GM12865 (cell line): ENCODE results near the gene CDH11.

Experiments
- DNase-seq: peaks from one replicate; pipeline ENCODE4 v3.0.0; 2010; ENCODE audit warnings: low read depth
- H3K4me3 ChIP-seq: 2 replicates; pipeline ENCODE4 v1.5.1; 2011; ENCODE audit warnings: mild to moderate bottlenecking, low read depth, low read length, control low read depth
- CTCF ChIP-seq: IDR thresholded peaks from 2 replicates; pipeline ENCODE4 v1.5.1; 2011; ENCODE audit warnings: low read length, control low read depth, low read depth, inconsistent platforms; ENCODE audit not compliant: insufficient read depth; ENCODE audit errors: missing control alignments

The CDH11 gene

DNA sequence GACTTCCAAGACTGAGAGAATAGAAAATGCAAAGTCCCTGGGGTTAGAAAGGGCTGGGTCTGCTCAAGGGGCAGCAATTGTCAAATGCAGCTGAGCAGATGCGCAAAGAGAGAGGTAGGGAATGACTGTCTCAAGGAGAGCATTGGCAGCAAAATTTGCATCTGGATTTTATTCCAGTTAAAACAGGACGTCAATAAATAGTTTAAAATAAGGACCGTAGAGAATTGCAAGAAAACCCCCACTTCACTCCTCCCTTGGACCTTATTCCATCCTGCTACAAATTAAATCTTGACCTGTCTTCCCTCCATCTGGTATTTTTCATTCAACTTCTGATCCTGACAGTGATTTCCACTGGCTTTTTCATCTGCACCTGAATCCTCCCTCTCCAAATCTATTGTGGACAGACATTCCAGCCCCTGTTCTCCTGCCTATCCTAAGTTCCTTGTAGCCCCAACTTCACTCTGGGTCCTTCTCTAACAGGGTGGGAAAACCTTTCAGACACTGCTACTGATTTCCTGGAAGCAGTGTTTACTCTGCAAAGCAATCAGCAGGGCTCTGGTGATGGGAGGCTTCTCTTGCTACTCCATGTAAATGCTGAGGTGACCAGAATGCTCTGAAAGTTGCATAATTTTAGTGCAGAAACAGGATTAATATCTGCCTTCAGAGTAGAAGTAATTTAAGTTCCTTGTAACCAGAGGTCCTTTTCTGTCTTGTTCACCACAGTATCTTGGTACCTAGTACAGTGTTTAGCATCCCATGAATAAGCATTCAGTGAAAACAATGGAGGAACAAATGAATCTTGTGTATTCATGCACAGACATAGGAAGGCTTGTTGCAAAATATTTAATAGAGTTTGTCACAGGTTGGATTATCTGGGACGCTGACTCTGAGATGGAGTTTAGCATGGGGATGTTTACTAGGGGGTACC lies 79.2 kb downstream of the CDH11 start:
- TF ChIP-seq CTCF, result no peak
- no peak overlapping the region for H3K4me3 ChIP-seq
- no peak for DNase-seq

DNA sequence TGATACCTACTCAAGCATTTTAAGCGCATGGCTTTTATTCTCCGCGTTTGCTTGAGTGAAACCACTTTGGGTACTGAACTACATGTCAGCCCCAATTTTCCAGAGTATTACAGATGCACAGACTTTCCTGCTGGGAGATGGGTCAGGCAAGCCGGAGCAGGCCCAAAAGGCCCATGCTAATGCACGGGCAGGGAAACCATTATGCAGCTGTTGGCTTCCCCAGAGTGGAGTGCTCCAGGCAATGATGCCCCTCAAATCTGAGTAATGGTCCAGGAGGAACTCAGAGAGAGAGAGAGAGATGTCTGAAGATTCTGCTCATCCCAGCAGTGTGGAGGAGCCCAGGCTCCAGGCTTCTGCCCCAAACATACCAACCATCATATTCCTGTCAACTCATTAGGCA lies 80.2 kb downstream of the CDH11 start:
- no peak for DNase-seq
- no peak overlapping the region for H3K4me3 ChIP-seq
- TF ChIP-seq CTCF, result no peak

DNA sequence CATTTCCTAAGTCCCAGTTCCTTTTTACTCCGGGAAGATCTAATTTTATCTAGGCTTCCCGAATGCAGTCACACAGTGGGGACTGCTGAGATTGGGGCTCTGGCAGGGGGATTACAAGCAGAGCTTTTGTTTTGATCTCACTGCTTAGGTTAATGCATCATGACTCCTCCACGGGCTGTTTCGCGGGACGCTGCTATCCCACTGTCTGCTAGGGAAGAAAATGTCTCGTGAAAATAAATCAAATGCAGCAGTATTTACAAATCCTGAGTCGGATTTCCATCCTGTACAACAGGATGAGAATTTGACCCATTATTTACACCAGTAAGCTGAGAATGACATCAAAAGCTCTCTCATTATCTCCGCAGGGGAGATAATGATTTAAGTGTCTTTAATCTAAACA lies 83.8 kb downstream of the CDH11 start:
- DNase-seq, result no peak
- H3K4me3 ChIP-seq, result no peak overlapping the region
- TF ChIP-seq CTCF, result no peak

DNA sequence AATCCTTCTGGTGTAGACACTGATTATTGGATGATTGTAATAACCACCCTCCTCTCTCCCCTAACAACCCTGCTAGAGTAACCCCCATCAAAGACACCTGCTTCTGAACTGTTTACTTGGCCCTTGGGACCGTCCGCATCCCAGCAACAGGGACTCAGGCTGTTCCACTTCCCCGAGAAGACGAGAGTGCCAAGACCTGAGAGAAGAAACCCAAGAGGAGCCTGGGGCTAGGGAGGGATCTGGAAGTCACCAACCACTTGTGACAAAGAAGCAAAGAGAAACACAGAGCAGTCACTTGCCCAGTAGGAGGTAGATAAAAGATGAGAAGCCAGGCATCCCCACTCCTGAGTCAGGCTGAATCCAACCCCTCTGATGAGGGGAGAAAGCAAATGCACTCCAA lies 84.3 kb downstream of the CDH11 start:
- no peak for DNase-seq
- no peak for TF ChIP-seq CTCF
- no peak overlapping the region for H3K4me3 ChIP-seq

GRCh38 chr16:65034915-65035314 lies 86.9 kb downstream of the CDH11 start:
- TF ChIP-seq CTCF, result no peak
- no peak overlapping the region for H3K4me3 ChIP-seq
- DNase-seq, result no peak

DNA sequence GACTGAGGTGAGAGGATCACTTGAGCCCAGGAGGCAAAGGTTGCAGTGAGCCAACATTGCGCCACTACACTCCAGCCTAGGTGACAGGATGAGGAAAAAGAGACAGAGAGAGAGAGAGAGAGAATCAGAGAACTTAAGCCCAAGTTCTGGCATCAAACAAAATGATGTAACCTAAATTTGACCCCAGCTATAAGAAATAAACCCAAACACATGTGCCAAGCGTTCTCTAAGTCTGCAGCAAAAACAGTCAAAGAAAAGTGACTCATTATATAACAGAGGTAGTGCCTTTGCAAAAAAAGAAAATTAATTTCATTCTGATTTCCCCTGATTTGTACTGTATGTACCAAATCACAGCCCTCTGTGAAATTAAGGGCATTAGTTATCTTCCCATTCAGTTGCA lies 89.5 kb downstream of the CDH11 start:
- no peak for TF ChIP-seq CTCF
- H3K4me3 ChIP-seq, result no peak overlapping the region
- DNase-seq, result no peak

DNA sequence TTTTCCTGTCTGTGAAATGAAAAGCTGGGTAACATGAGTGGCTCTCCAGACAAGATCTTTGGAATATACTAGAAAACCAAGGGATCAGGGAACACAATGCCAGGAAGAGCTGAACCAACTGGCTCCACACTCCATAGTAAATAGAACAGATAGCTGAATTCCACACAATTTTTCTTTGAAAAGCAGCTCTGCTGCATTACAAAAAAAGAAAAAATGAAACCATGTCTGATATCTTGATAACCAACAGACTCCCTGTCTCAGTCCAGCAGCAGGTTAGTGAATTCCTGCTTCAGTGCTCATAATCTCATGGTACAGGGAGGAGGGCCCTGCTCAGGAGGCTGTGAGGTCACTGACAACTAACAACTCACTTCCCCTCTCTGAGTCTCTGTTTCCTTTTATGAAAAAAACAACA lies 97.1 kb downstream of the CDH11 start:
- TF ChIP-seq CTCF, result no peak
- H3K4me3 ChIP-seq, result no peak overlapping the region
- DNase-seq, result no peak
